SK-N-SH (cell line): ENCODE results near the gene PRIM2. TPM values are rescaled to one million over a fixed set of nuclear protein-coding genes. Genes with fewer than 3 reads are reported as not detected.
"Not testable (repeated sequence)": the region's sequence is repeated elsewhere in the genome, so short reads cannot be mapped to it uniquely, and the experiment has no call there.

Experiments used
- CTCF ChIA-PET: fragments of 300-600, 350-600 bp; formaldehyde crosslinking; extraction: SDS; loops from one replicate; lab custom pipeline; 2021; lab: Yijun Ruan, JAX
- POLR2A ChIA-PET: fragments of 350-600 bp; sonication (Branson Sonifier 250); formaldehyde crosslinking; extraction: SDS; loops from one replicate; lab custom pipeline; 2020; ENCODE audit warnings: antibody characterized with exemption, inconsistent platforms; lab: Yijun Ruan, JAX
- DNase-seq: peaks from one replicate; pipeline ENCODE4 v3.0.0; 2012
- H2AFZ ChIP-seq: fragments of 200-600 bp; sonication (generic); 2 replicates; pipeline ENCODE4 v1.8.1; 2016; ENCODE audit warnings: antibody characterized with exemption, mild to moderate bottlenecking, low read depth
- H3F3A ChIP-seq: fragments of 200-600 bp; sonication (generic); replicated peaks from 2 replicates; pipeline ENCODE3; 2016; ENCODE audit warnings: antibody characterized with exemption, mild to moderate bottlenecking; ENCODE audit not compliant: insufficient read depth
- H3K27ac ChIP-seq, 2 experiments: fragments of 200-500 bp in 1 of 2; fragments of 200-600 bp in 1 of 2; sonication (Bioruptor generic) in 1 of 2; sonication (generic), shearing (Covaris generic) in 1 of 2; 2 replicates each; pipeline versions ENCODE4 v1.5.1 to v1.6.1; 2014 to 2016; ENCODE audit warnings: low read depth in 2 of 2, inconsistent platforms in 1 of 2, low read length in 1 of 2, mild to moderate bottlenecking in 1 of 2, mixed read lengths in 1 of 2
- H3K27me3 ChIP-seq: fragments of 200-600 bp; sonication (generic), shearing (Covaris generic); 2 replicates; pipeline ENCODE4 v1.6.1; 2016; ENCODE audit warnings: mixed run types; ENCODE audit not compliant: insufficient read depth
- H3K36me3 ChIP-seq, 2 experiments: fragments of 200-500 bp in 1 of 2; fragments of 200-600 bp in 1 of 2; sonication (Bioruptor generic) in 1 of 2; sonication (generic) in 1 of 2; replicated peaks in 1 of 2; 2 replicates each; pipeline versions ENCODE3 to v1.5.1; 2014 to 2016; ENCODE audit warnings: low read length in 1 of 2, mild to moderate bottlenecking in 1 of 2; ENCODE audit not compliant: insufficient read depth in 2 of 2, control insufficient read depth in 1 of 2
- H3K4me1 ChIP-seq, 2 experiments: fragments of 200-500 bp in 1 of 2; fragments of 200-600 bp in 1 of 2; sonication (Bioruptor generic) in 1 of 2; sonication (generic), shearing (Covaris generic) in 1 of 2; 2 replicates each; pipeline versions ENCODE4 v1.5.1 to v1.6.1; 2014 to 2016; ENCODE audit warnings: low read depth in 1 of 2, low read length in 1 of 2, mixed run types in 1 of 2; ENCODE audit not compliant: insufficient read depth in 2 of 2, control insufficient read depth in 1 of 2
- H3K4me2 ChIP-seq: fragments of 200-600 bp; sonication (generic), shearing (Covaris generic); 2 replicates; pipeline ENCODE4 v1.6.1; 2017; ENCODE audit warnings: mixed run types
- H3K4me3 ChIP-seq, 2 experiments: fragments of 200-500 bp in 1 of 2; fragments of 200-600 bp in 1 of 2; sonication (Bioruptor generic) in 1 of 2; sonication (generic), shearing (Covaris generic) in 1 of 2; 2 replicates each; pipeline versions ENCODE4 v1.5.1 to v1.8.1; 2014 to 2016; ENCODE audit warnings: low read depth in 2 of 2, inconsistent platforms in 1 of 2, low read length in 1 of 2, mild to moderate bottlenecking in 1 of 2, mixed read lengths in 1 of 2, moderate library complexity in 1 of 2
- H3K79me2 ChIP-seq: fragments of 200-600 bp; sonication (generic); 2 replicates; pipeline ENCODE4 v1.8.1; 2017; ENCODE audit warnings: mild to moderate bottlenecking; ENCODE audit not compliant: insufficient read depth
- H3K9ac ChIP-seq: fragments of 200-600 bp; sonication (generic); 2 replicates; pipeline ENCODE4 v1.6.1; 2017; ENCODE audit warnings: mixed run types
- H3K9me2 ChIP-seq: fragments of 200-600 bp; sonication (generic); 2 replicates; pipeline ENCODE4 v1.6.1; 2017; ENCODE audit warnings: mixed run types
- H3K9me3 ChIP-seq: fragments of 200-600 bp; sonication (generic); 2 replicates; pipeline ENCODE4 v1.6.1; 2017; ENCODE audit warnings: mixed run types, mild to moderate bottlenecking, moderate library complexity
- H4K20me1 ChIP-seq: fragments of 200-600 bp; sonication (generic); 2 replicates; pipeline ENCODE4 v1.6.1; 2017; ENCODE audit warnings: mild to moderate bottlenecking, mixed run types; ENCODE audit not compliant: insufficient read depth
- REST ChIP-seq: IDR thresholded peaks from 2 replicates; pipeline ENCODE4 v1.6.1; 2012; ENCODE audit warnings: mild to moderate bottlenecking, low read depth, low read length, moderate library complexity
- YY1 ChIP-seq: IDR thresholded peaks from 2 replicates; pipeline ENCODE4 v1.4.0; 2012; ENCODE audit warnings: low read depth, mild to moderate bottlenecking
- WGBS: methylation state at CpG from one replicate; pipeline ENCODE4 v1.1.6; 2017; ENCODE audit warnings: low lambda C conversion rate; 5-methylcytosine and 5-hydroxymethylcytosine counted together
- polyA plus RNA-seq, 3 experiments: library from polyadenylated mRNA; depleted of rRNA; stranded (reverse); fragments of >200 nt; gene quantifications; 2 replicates each; pipeline ENCODE4 v1.2.3, GENCODE V29; 2012

Gene PRIM2
- polyA plus RNA-seq, 1 of the 3 experiments (the other 2 are of a cell fraction), result 14.1 TPM

DNA sequence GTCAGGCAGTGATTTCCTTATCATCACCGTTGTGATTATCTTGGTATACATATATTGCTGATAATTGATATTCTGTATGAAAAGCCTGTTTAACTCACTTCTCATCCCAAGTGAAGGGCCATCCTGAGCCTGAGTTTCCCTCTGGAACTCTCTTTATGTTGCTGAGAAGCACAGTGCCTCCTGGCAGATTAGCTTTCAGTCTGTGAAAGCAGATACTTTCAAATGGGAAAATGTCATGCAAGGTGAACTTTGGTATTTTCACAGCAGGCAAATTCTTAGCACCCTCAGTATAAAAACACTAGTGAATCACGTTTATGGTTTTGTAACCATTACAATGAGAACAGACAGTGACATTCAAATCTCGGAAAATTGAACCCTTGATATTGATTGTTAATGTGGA, 151.6 kb downstream of the PRIM2 start:
- Histone ChIP-seq H3F3A (peaks cover 17% of the 10 kb centered on the region), H4K20me1 (no peaks in the 10 kb centered on the region), H2AFZ (no peak overlapping the region), H3K79me2 (peaks cover 46% of the 10 kb centered on the region), H3K4me3 (no peak overlapping the region)
- CTCF ChIA-PET, result no interaction called here
- POLR2A ChIA-PET, result no interaction called here
- no peak for DNase-seq
- TF ChIP-seq YY1 (no peak), REST (no peak)
- TF ChIP-seq, all 33 proteins: peak for 0
- peaks cover 0 to 13% of the 10 kb centered on the region in 2 experiments; a peak in 2 of 4 replicates for H3K4me1 ChIP-seq
- no peaks in the 10 kb centered on the region for H3K9me3 ChIP-seq
- no peaks in the 10 kb centered on the region for H3K27me3 ChIP-seq
- H3K36me3 ChIP-seq, result no peaks in the 10 kb centered on the region
- H3K9ac ChIP-seq, result no peak overlapping the region
- no peak overlapping the region for H3K27ac ChIP-seq
- H3K9me2 ChIP-seq, result no peaks in the 10 kb centered on the region
- WGBS, result 80% methylated on average over 3 of the region's 3 CpGs
- no peak overlapping the region for H3K4me2 ChIP-seq

GRCh38 chr6:57470148-57470547, 152.7 kb downstream of the PRIM2 start:
- H4K20me1 ChIP-seq, H3K9me2 ChIP-seq, H3K27me3 ChIP-seq, H3K9me3 ChIP-seq, H3K36me3 ChIP-seq, H2AFZ ChIP-seq, H3K27ac ChIP-seq, POLR2A ChIA-PET, CTCF ChIA-PET, H3K4me3 ChIP-seq, H3K9ac ChIP-seq, DNase-seq, H3K4me2 ChIP-seq: not testable (repeated sequence)
- H3K4me1 ChIP-seq, result peaks cover 0 to 13% of the 10 kb centered on the region in 2 experiments; a peak in 2 of 4 replicates
- H3K79me2 ChIP-seq, result peaks cover 38% of the 10 kb centered on the region
- WGBS, result 82% methylated on average over 4 of the region's 4 CpGs
- H3F3A ChIP-seq, result peaks cover 20% of the 10 kb centered on the region

DNA sequence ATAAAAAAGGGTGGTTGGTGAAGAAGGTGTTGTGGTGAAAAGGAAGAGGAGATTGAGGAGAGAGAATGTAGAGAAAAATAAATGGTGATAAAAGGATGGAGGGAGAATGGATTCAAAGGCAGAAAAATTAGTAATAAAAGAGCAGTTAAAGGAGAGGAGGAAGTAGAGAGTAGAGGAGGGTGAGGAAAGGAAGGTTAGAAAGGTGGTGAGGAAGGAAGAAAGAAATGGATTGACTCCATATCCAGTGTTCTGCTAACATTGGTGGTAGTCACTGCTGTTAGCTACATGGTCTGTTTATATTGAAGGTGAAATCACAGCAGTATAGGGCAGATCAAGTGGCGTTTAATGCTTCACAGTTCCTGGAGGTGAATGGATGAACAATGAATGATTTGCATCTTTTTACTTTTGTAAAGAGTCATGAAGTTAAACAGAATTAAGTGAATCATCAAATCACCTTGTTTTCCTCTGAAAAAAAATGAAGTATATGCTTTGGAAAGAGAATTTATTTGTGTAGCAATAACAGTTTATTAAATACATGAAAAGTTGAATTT, 154.0 kb downstream of the PRIM2 start:
- H4K20me1 ChIP-seq, H3K9me3 ChIP-seq, H3K27me3 ChIP-seq, H3K4me2 ChIP-seq, H2AFZ ChIP-seq, H3K27ac ChIP-seq, H3K9me2 ChIP-seq, POLR2A ChIA-PET, H3K9ac ChIP-seq, H3K36me3 ChIP-seq, DNase-seq, H3K4me3 ChIP-seq, CTCF ChIA-PET: not testable (repeated sequence)
- H3K79me2 ChIP-seq, result peaks cover 39% of the 10 kb centered on the region
- 73% methylated on average over 1 of the region's 1 CpG for WGBS
- H3K4me1 ChIP-seq, result peaks cover 0 to 13% of the 10 kb centered on the region in 2 experiments; a peak in 2 of 4 replicates
- H3F3A ChIP-seq, result peaks cover 20% of the 10 kb centered on the region
